Stimulated activated CD8-positive, alpha-beta memory T cell treated with anti-CD3 and anti-CD28 coated beads, Interleukin-4, amount 100 ng/mL, for 1 hour (primary cell): ENCODE data around the gene PFKFB1.
"Not testable (repeated sequence)": the region's sequence is repeated elsewhere in the genome, so short reads cannot be mapped to it uniquely, and the experiment has no call there.

Experiments used
- DNase-seq, 2 donors: peaks; one replicate each; pipeline ENCODE4 v3.0.0-alpha.2; 2020; ENCODE audit warnings: low read depth in 2 of 2, low spot score in 1 of 2

PFKFB1 gene

GRCh38 chrX:54992911-54993622 lies 921 bp downstream of the PFKFB1 start:
- DNase-seq = no peak

- no peak for DNase-seq
Measured at GRCh38 chrX:54991706-54992105, 2.3 kb downstream of the PFKFB1 start.

GRCh38 chrX:54983306-54983705 lies 10.7 kb downstream of the PFKFB1 start:
- not testable (repeated sequence) for DNase-seq

GRCh38 chrX:54980334-54980733 lies 13.7 kb downstream of the PFKFB1 start:
- DNase-seq = no peak

- no peak for DNase-seq
Measured at GRCh38 chrX:54979432-54979831, 14.6 kb downstream of the PFKFB1 start.

GRCh38 chrX:54978448-54978847 lies 15.5 kb downstream of the PFKFB1 start:
- no peak for DNase-seq

GRCh38 chrX:54977387-54977786 lies 16.6 kb downstream of the PFKFB1 start:
- DNase-seq = no peak

GRCh38 chrX:54964766-54965497 lies 29.1 kb downstream of the PFKFB1 start:
- DNase-seq = no peak

GRCh38 chrX:54961750-54962149 lies 32.2 kb downstream of the PFKFB1 start:
- no peak for DNase-seq

- DNase-seq = no peak
Measured at GRCh38 chrX:54950730-54951375, 43.1 kb downstream of the PFKFB1 start.

GRCh38 chrX:54945224-54945623 lies 48.8 kb downstream of the PFKFB1 start:
- no peak for DNase-seq

- no peak for DNase-seq
Measured at GRCh38 chrX:54944816-54945215, 49.2 kb downstream of the PFKFB1 start.

- no peak for DNase-seq
Measured at GRCh38 chrX:54937416-54937815, 56.6 kb downstream of the PFKFB1 start.

GRCh38 chrX:54935306-54935705 lies 58.7 kb downstream of the PFKFB1 start:
- no peak for DNase-seq

- no peak for DNase-seq
Measured at GRCh38 chrX:54934890-54935289, 59.1 kb downstream of the PFKFB1 start.

- DNase-seq = no peak
Measured at GRCh38 chrX:54934058-54934457, 59.9 kb downstream of the PFKFB1 start.

- DNase-seq = no peak
Measured at GRCh38 chrX:54933150-54933826, 60.7 kb downstream of the PFKFB1 start.

- no peak for DNase-seq
Measured at GRCh38 chrX:54931107-54931506, 62.9 kb downstream of the PFKFB1 start.

- DNase-seq = no peak
Measured at GRCh38 chrX:54930291-54931049, 63.5 kb downstream of the PFKFB1 start.

GRCh38 chrX:54928876-54929275 lies 65.1 kb downstream of the PFKFB1 start:
- no peak for DNase-seq

- no peak for DNase-seq
Measured at GRCh38 chrX:54926978-54927377, 67.0 kb downstream of the PFKFB1 start.
